ENCODE data around the gene TNFRSF21.
"Not testable (repeated sequence)": the region's sequence is repeated elsewhere in the genome, so short reads cannot be mapped to it uniquely, and the experiment has no call there.

The TNFRSF21 gene

GRCh38 chr6:47286301-47286700 is 23.4 kb downstream of the TNFRSF21 start:
- no peak for DNase-seq (ENCODE audit: low spot score)

- DNase-seq (ENCODE audit: low spot score): no peak
These were observed 25.7 kb downstream of the TNFRSF21 start for GRCh38 chr6:47283993-47284392.

GRCh38 chr6:47278545-47278944 is 31.2 kb downstream of the TNFRSF21 start:
- DNase-seq (ENCODE audit: low spot score): no peak

- no peak for DNase-seq (ENCODE audit: low spot score)
These were observed 32.0 kb downstream of the TNFRSF21 start for GRCh38 chr6:47277702-47278101.

- no peak for DNase-seq (ENCODE audit: low spot score)
These were observed 33.3 kb downstream of the TNFRSF21 start for GRCh38 chr6:47276377-47276776.

- DNase-seq (ENCODE audit: low spot score): no peak
These were observed 34.1 kb downstream of the TNFRSF21 start for GRCh38 chr6:47275640-47276039.

GRCh38 chr6:47275132-47275531 is 34.6 kb downstream of the TNFRSF21 start:
- not testable (repeated sequence) for DNase-seq (ENCODE audit: low spot score)

GRCh38 chr6:47268572-47269187 is 41.0 kb downstream of the TNFRSF21 start:
- no peak for DNase-seq (ENCODE audit: low spot score)

GRCh38 chr6:47267301-47267700 is 42.4 kb downstream of the TNFRSF21 start:
- DNase-seq (ENCODE audit: low spot score): no peak

GRCh38 chr6:47265971-47266370 is 43.7 kb downstream of the TNFRSF21 start:
- no peak for DNase-seq (ENCODE audit: low spot score)

- DNase-seq (ENCODE audit: low spot score): no peak
These were observed 44.9 kb downstream of the TNFRSF21 start for GRCh38 chr6:47264775-47265184.

GRCh38 chr6:47263268-47263667 is 46.4 kb downstream of the TNFRSF21 start:
- no peak for DNase-seq (ENCODE audit: low spot score)

GRCh38 chr6:47262231-47262630 is 47.5 kb downstream of the TNFRSF21 start:
- DNase-seq (ENCODE audit: low spot score): no peak

- no peak for DNase-seq (ENCODE audit: low spot score)
These were observed 48.5 kb downstream of the TNFRSF21 start for GRCh38 chr6:47261191-47261590.

- DNase-seq (ENCODE audit: low spot score): no peak
These were observed 49.7 kb downstream of the TNFRSF21 start for GRCh38 chr6:47260021-47260420.

- DNase-seq (ENCODE audit: low spot score): no peak
These were observed 50.9 kb downstream of the TNFRSF21 start for GRCh38 chr6:47258724-47259347.

GRCh38 chr6:47256981-47257730 is 52.5 kb downstream of the TNFRSF21 start:
- DNase-seq (ENCODE audit: low spot score): no peak

- no peak for DNase-seq (ENCODE audit: low spot score)
These were observed 53.3 kb downstream of the TNFRSF21 start for GRCh38 chr6:47256361-47256760.

- DNase-seq (ENCODE audit: low spot score): no peak
These were observed 54.8 kb downstream of the TNFRSF21 start for GRCh38 chr6:47254906-47255305.

- no peak for DNase-seq (ENCODE audit: low spot score)
These were observed 55.7 kb downstream of the TNFRSF21 start for GRCh38 chr6:47254051-47254450.

- no peak for DNase-seq (ENCODE audit: low spot score)
These were observed 56.6 kb downstream of the TNFRSF21 start for GRCh38 chr6:47253136-47253535.

GRCh38 chr6:47252633-47253032 is 57.1 kb downstream of the TNFRSF21 start:
- DNase-seq (ENCODE audit: low spot score): no peak

GRCh38 chr6:47251396-47251795 is 58.3 kb downstream of the TNFRSF21 start:
- no peak for DNase-seq (ENCODE audit: low spot score)

Data from CD4-positive, alpha-beta T cell treated with Interleukin-15 for 4 hours (primary cell).